Fibroblast of lung (primary cell): Measurements from ENCODE around the gene RAB11FIP3. TPM values are rescaled to one million over a fixed set of nuclear protein-coding genes. Genes with fewer than 3 reads are reported as not detected.
A peak's percentile ranks its signal among the peaks of the same experiment; 100 is the strongest.

Experiments
- DNase-seq, 2 donors: peaks; one replicate each; pipeline versions ENCODE4 v3.0.0 to v3.0.0-alpha.2; 2010; ENCODE audit warnings: low read depth in 2 of 2
- H2AFZ ChIP-seq: 2 replicates; pipeline ENCODE4 v1.5.1; 2012; ENCODE audit warnings: low read length, control low read depth, inconsistent platforms
- H3K27ac ChIP-seq: 2 replicates; pipeline ENCODE4 v1.5.1; 2011; ENCODE audit warnings: low read length, control low read depth; ENCODE audit not compliant: insufficient read depth
- H3K27me3 ChIP-seq: 2 replicates; pipeline ENCODE4 v1.5.1; 2011; ENCODE audit warnings: mild to moderate bottlenecking, low read length; ENCODE audit not compliant: control insufficient read depth, insufficient read depth
- H3K36me3 ChIP-seq: 2 replicates; pipeline ENCODE4 v1.5.1; 2011; ENCODE audit warnings: low read length; ENCODE audit not compliant: control insufficient read depth, insufficient read depth
- H3K4me1 ChIP-seq: 2 replicates; pipeline ENCODE4 v1.5.1; 2011; ENCODE audit warnings: low read length; ENCODE audit not compliant: control insufficient read depth, insufficient read depth; ENCODE audit errors: extremely low read depth
- H3K4me2 ChIP-seq: 2 replicates; pipeline ENCODE4 v1.5.1; 2011; ENCODE audit warnings: low read length, control low read depth; ENCODE audit not compliant: insufficient read depth; ENCODE audit errors: extremely low read depth
- H3K4me3 ChIP-seq, 4 experiments: fragments of 200-600 bp in 1 of 4; sonication (generic) in 1 of 4; replicated peaks in 1 of 4; 2 replicates each; pipeline ENCODE4 v1.5.1; 2011 to 2016; ENCODE audit warnings: low read length in 4 of 4, low read depth in 3 of 4, mild to moderate bottlenecking in 3 of 4, control low read depth in 2 of 4, inconsistent platforms in 1 of 4, mixed read lengths in 1 of 4; ENCODE audit not compliant: insufficient read depth in 1 of 4; ENCODE audit errors: control extremely low read depth in 1 of 4
- H3K79me2 ChIP-seq: 2 replicates; pipeline ENCODE4 v1.5.1; 2012; ENCODE audit warnings: mild to moderate bottlenecking, low read length, inconsistent platforms; ENCODE audit not compliant: control insufficient read depth, insufficient read depth
- H3K9ac ChIP-seq: 2 replicates; pipeline ENCODE4 v1.5.1; 2011; ENCODE audit warnings: mild to moderate bottlenecking, low read length, control low read depth; ENCODE audit not compliant: insufficient read depth
- H3K9me3 ChIP-seq: 2 replicates; pipeline ENCODE4 v1.5.1; 2012; ENCODE audit warnings: low read depth, low read length; ENCODE audit not compliant: control insufficient read depth, insufficient read depth
- H4K20me1 ChIP-seq: 2 replicates; pipeline ENCODE4 v1.5.1; 2011; ENCODE audit warnings: low read length; ENCODE audit not compliant: control insufficient read depth, insufficient read depth; ENCODE audit errors: extremely low read depth
- EZH2 ChIP-seq: IDR thresholded peaks from 2 replicates; pipeline ENCODE4 v1.5.1; 2012; ENCODE audit warnings: low read length, control low read depth, mild to moderate bottlenecking; ENCODE audit errors: missing control alignments
- polyA plus RNA-seq, 2 donors: library from polyadenylated mRNA; depleted of rRNA in 1 of 2; stranded (reverse) in 1 of 2; unstranded in 1 of 2; fragments of >200 nt; gene quantifications; 2 replicates each; pipeline ENCODE4 v1.2.1, GENCODE V29; 2011 to 2012; ENCODE audit warnings: missing spikeins in 1 of 2
- total RNA-seq: library from RNA; depleted of rRNA; stranded (reverse); fragments of >200 nt; gene quantifications from 2 replicates; pipeline ENCODE4 v1.2.1, GENCODE V29; 2014
- TF ChIP-seq, protein P1 (sequence below), 2 donors: IDR thresholded peaks in 1 of 2; conservative IDR thresholded peaks in 1 of 2; 1 replicate in 1 of 2; 2 replicates in 1 of 2; pipeline ENCODE4 v1.5.1; 2011 to 2012; ENCODE audit warnings: low read length in 2 of 2, control low read depth in 1 of 2, inconsistent platforms in 1 of 2, low read depth in 1 of 2, mild to moderate bottlenecking in 1 of 2

The RAB11FIP3 gene
- total and polyA plus RNA-seq, 2 donors (not counting 1 experiment from before 2014, with no cell fraction given) = 7.3 to 22.1 TPM

DNA sequence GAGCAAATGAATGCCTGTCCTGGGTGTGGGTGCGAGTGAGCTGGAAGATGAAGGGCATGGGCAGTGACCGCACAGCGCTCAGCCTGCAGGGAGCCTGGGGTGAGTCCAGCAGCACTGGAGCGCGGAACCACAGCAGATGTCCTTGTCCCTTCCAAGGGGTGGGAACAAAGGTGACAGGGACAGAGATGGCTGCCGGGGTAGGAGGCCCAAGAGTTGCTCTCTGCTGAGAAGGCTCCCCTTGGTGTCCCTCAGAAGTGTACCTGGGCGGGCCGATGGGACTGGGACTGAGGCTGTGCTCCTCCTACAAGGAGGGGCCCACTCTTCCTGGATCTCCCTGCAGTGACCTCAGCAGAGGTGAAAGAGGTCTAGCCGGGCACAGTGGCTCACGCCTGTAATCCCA, 36.1 kb upstream of the RAB11FIP3 start:
- H3K27me3 ChIP-seq = no peaks in the 10 kb centered on the region
- H3K36me3 ChIP-seq = no peaks in the 10 kb centered on the region
- H3K79me2 ChIP-seq = no peaks in the 10 kb centered on the region
- H2AFZ ChIP-seq = no peak overlapping the region
- H3K9me3 ChIP-seq = no peaks in the 10 kb centered on the region
- H3K4me3 ChIP-seq = no peak overlapping the region
- H3K9ac ChIP-seq = no peak overlapping the region
- H3K27ac ChIP-seq = no peak overlapping the region
- H3K4me2 ChIP-seq = no peak overlapping the region
- no peaks in the 10 kb centered on the region for H3K4me1 ChIP-seq
- TF ChIP-seq, protein P1, sequence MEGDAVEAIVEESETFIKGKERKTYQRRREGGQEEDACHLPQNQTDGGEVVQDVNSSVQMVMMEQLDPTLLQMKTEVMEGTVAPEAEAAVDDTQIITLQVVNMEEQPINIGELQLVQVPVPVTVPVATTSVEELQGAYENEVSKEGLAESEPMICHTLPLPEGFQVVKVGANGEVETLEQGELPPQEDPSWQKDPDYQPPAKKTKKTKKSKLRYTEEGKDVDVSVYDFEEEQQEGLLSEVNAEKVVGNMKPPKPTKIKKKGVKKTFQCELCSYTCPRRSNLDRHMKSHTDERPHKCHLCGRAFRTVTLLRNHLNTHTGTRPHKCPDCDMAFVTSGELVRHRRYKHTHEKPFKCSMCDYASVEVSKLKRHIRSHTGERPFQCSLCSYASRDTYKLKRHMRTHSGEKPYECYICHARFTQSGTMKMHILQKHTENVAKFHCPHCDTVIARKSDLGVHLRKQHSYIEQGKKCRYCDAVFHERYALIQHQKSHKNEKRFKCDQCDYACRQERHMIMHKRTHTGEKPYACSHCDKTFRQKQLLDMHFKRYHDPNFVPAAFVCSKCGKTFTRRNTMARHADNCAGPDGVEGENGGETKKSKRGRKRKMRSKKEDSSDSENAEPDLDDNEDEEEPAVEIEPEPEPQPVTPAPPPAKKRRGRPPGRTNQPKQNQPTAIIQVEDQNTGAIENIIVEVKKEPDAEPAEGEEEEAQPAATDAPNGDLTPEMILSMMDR (conservative IDR thresholded peaks at IDR 0.05 in 1 of 2, IDR thresholded peaks at IDR 0.05 in 1 of 2; ENCODE audit: low read depth in 1 of 2, low read length in 2 of 2) = no peak
- no peak for TF ChIP-seq EZH2
- no peak for DNase-seq
- no peaks in the 10 kb centered on the region for H4K20me1 ChIP-seq

DNA sequence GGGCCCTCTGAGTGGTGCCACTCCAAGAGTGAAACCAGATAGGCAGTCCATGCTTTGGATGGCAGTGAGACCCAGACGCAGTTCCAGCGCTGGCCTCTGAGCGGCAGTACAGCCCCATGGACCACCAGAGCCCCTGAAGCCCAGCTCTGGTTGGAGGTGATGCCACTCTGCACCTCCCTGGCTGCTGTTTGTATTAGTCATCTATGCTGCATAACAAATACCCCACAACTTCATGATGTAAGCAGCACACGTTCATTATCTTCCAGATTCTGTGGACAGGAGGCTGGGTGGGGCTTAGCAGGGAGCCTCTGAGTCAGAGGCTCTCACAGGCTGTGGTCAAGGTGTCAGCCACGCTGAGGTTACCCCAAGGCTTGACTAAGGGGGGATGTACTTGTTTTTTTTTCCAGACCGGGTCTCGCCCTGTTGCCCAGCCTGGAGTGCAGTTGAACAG, 33.5 kb upstream of the RAB11FIP3 start:
- DNase-seq = peak; percentile 80 to 83
- no peak overlapping the region for H2AFZ ChIP-seq
- H3K4me2 ChIP-seq = peak overlapping the region; percentile 37
- no peaks in the 10 kb centered on the region for H3K4me1 ChIP-seq
- no peak overlapping the region for H3K4me3 ChIP-seq
- no peak for TF ChIP-seq EZH2
- TF ChIP-seq, protein P1 (conservative IDR thresholded peaks at IDR 0.05 in 1 of 2, IDR thresholded peaks at IDR 0.05 in 1 of 2; ENCODE audit: low read depth in 1 of 2, low read length in 2 of 2) = peak; percentile 75 to 93
- H3K9ac ChIP-seq = no peak overlapping the region
- no peaks in the 10 kb centered on the region for H3K27me3 ChIP-seq
- H3K36me3 ChIP-seq = no peaks in the 10 kb centered on the region
- H4K20me1 ChIP-seq = no peaks in the 10 kb centered on the region
- H3K27ac ChIP-seq = no peak overlapping the region
- H3K79me2 ChIP-seq = no peaks in the 10 kb centered on the region
- H3K9me3 ChIP-seq = no peaks in the 10 kb centered on the region

DNA sequence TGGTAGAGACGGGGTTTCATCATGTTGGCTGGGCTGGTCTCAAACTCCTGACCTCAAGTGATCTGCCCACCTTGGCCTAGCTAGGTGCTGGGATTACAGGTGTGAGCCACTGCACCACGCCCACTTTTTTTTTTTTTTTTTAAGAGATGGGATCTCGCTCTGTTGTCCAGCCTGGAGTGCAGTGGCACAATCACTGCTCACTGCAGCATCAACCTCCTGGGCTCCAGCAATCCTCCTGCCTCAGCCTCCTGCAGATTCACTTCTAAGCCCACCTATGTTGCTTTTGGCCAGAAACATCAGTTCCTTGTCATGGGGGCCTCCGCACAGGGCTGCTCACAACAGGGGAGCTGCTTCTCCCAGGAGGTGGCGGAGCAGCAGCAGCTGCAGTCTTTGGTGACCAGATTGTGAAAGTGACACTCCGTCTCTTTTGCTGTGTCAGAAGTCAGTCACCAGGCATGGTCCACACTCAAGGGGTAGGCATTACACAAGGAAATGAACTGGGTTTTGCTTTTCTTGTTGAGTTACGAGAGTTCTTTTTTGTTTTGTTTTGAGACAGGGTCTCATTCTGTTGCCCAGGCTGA, 32.9 kb upstream of the RAB11FIP3 start:
- no peaks in the 10 kb centered on the region for H3K9me3 ChIP-seq
- no peak overlapping the region for H2AFZ ChIP-seq
- H3K4me2 ChIP-seq = no peak overlapping the region
- H3K79me2 ChIP-seq = no peaks in the 10 kb centered on the region
- no peak for TF ChIP-seq EZH2
- TF ChIP-seq, protein P1 (conservative IDR thresholded peaks at IDR 0.05 in 1 of 2, IDR thresholded peaks at IDR 0.05 in 1 of 2; ENCODE audit: low read depth in 1 of 2, low read length in 2 of 2) = no peak
- H3K27ac ChIP-seq = no peak overlapping the region
- H3K36me3 ChIP-seq = no peaks in the 10 kb centered on the region
- H3K4me1 ChIP-seq = no peaks in the 10 kb centered on the region
- H3K9ac ChIP-seq = no peak overlapping the region
- DNase-seq = no peak
- no peaks in the 10 kb centered on the region for H4K20me1 ChIP-seq
- no peak overlapping the region for H3K4me3 ChIP-seq
- H3K27me3 ChIP-seq = no peaks in the 10 kb centered on the region
